ENCODE measurements around the gene PDZD2.
A peak's percentile ranks its signal among the peaks of the same experiment; 100 is the strongest.
"Not testable (repeated sequence)": the region's sequence is repeated elsewhere in the genome, so short reads cannot be mapped to it uniquely, and the experiment has no call there.

Gene PDZD2

GRCh38 chr5:31939151-31939550 is 300.2 kb downstream of the PDZD2 start:
- DNase-seq, result no peak

- DNase-seq, result no peak
Observed at GRCh38 chr5:31941151-31941755, 302.3 kb downstream of the PDZD2 start.

GRCh38 chr5:31942546-31942945 is 303.6 kb downstream of the PDZD2 start:
- DNase-seq, result no peak

- no peak for DNase-seq
Observed at GRCh38 chr5:31944684-31945445, 305.9 kb downstream of the PDZD2 start.

GRCh38 chr5:31948006-31948405 is 309.1 kb downstream of the PDZD2 start:
- no peak for DNase-seq

GRCh38 chr5:31952067-31952466 is 313.1 kb downstream of the PDZD2 start:
- no peak for DNase-seq

GRCh38 chr5:31954091-31954490 is 315.2 kb downstream of the PDZD2 start:
- DNase-seq, result no peak

- DNase-seq, result no peak
Observed at GRCh38 chr5:31957151-31957550, 318.2 kb downstream of the PDZD2 start.

- DNase-seq, result no peak
Observed at GRCh38 chr5:31962351-31962751, 323.4 kb downstream of the PDZD2 start.

- no peak for DNase-seq
Observed at GRCh38 chr5:31962871-31963307, 324.0 kb downstream of the PDZD2 start.

- DNase-seq, result no peak
Observed at GRCh38 chr5:31963358-31964006, 324.6 kb downstream of the PDZD2 start.

GRCh38 chr5:31964007-31964360 is 325.1 kb downstream of the PDZD2 start:
- DNase-seq, result no peak

GRCh38 chr5:31965227-31965626 is 326.3 kb downstream of the PDZD2 start:
- no peak for DNase-seq

- DNase-seq, result no peak
Observed at GRCh38 chr5:31966936-31967335, 328.0 kb downstream of the PDZD2 start.

- DNase-seq, result no peak
Observed at GRCh38 chr5:31967461-31967860, 328.5 kb downstream of the PDZD2 start.

- DNase-seq, result peak; percentile 10
Observed at GRCh38 chr5:31972558-31972957, 333.6 kb downstream of the PDZD2 start.

- not testable (repeated sequence) for DNase-seq
Observed at GRCh38 chr5:31975189-31975612, 336.3 kb downstream of the PDZD2 start.

GRCh38 chr5:31976169-31976568 is 337.2 kb downstream of the PDZD2 start:
- DNase-seq, result no peak

- DNase-seq, result no peak
Observed at GRCh38 chr5:31981361-31981945, 342.5 kb downstream of the PDZD2 start.

GRCh38 chr5:31982027-31982426 is 343.1 kb downstream of the PDZD2 start:
- no peak for DNase-seq

GRCh38 chr5:31982621-31983020 is 343.7 kb downstream of the PDZD2 start:
- no peak for DNase-seq

GRCh38 chr5:31983851-31984250 is 344.9 kb downstream of the PDZD2 start:
- no peak for DNase-seq

- no peak for DNase-seq
Observed at GRCh38 chr5:31984691-31985090, 345.8 kb downstream of the PDZD2 start.

GRCh38 chr5:31986101-31986500 is 347.2 kb downstream of the PDZD2 start:
- DNase-seq, result no peak
